WTC11 (cell line): ENCODE measurements around the gene CSF1. TPM values are rescaled to one million over a fixed set of nuclear protein-coding genes. Genes with fewer than 3 reads are reported as not detected.

Experiments
- ATAC-seq: fragments of 200-7000 bp; cut with Tn5 transposase; 2 replicates; pipeline ENCODE4 v1.10.0; 2021; ENCODE audit warnings: mild to moderate bottlenecking, moderate library complexity
- CTCF ChIA-PET: fragments of 300-600 bp; sonication (Branson Sonifier 250); formaldehyde crosslinking; loops from one replicate; lab custom pipeline; 2021; ENCODE audit warnings: antibody characterized with exemption; lab: Charles Lee
- POLR2A ChIA-PET: fragments of 350-600 bp; sonication (Branson Sonifier 250); formaldehyde crosslinking; loops from one replicate; lab custom pipeline; 2021; ENCODE audit warnings: antibody characterized with exemption; lab: Charles Lee
- DNase-seq: peaks from one replicate; pipeline ENCODE4 v3.0.0; 2021; ENCODE audit warnings: low spot score
- H3K27ac Mint-ChIP-seq: 2 replicates; pipeline ENCODE4 v1.8.0; 2021; ENCODE audit warnings: mixed read lengths
- H3K27me3 Mint-ChIP-seq: 2 replicates; pipeline ENCODE4 v1.8.0; 2021; ENCODE audit warnings: low read depth, mild to moderate bottlenecking, moderate library complexity, mixed read lengths
- H3K36me3 Mint-ChIP-seq: 2 replicates; pipeline ENCODE4 v1.8.0; 2021; ENCODE audit warnings: mixed read lengths
- H3K4me1 Mint-ChIP-seq: 2 replicates; pipeline ENCODE4 v1.8.0; 2022; ENCODE audit warnings: mixed read lengths
- H3K4me3 Mint-ChIP-seq: 2 replicates; pipeline ENCODE4 v1.8.0; 2021; ENCODE audit warnings: mild to moderate bottlenecking, moderate library complexity, mixed read lengths
- H3K9me3 Mint-ChIP-seq: 2 replicates; pipeline ENCODE4 v1.8.0; 2021; ENCODE audit warnings: mixed read lengths
- ARID4B ChIP-seq: sonication (generic); formaldehyde crosslinking; IDR thresholded peaks from 2 replicates; pipeline ENCODE4 v1.8.0; 2023; ENCODE audit warnings: missing genetic modification reagents, mild to moderate bottlenecking, borderline replicate concordance
- GABPB1 ChIP-seq: sonication (generic); formaldehyde crosslinking; IDR thresholded peaks from 2 replicates; pipeline ENCODE4 v1.8.1; 2023; ENCODE audit warnings: mild to moderate bottlenecking, missing genetic modification reagents
- HMGA2 ChIP-seq: fragments of 250-450 bp; sonication (Bioruptor Pico); IDR thresholded peaks from 2 replicates; pipeline ENCODE4 v1.4.0; 2021; ENCODE audit warnings: mild to moderate bottlenecking, moderate library complexity
- JUN ChIP-seq: sonication (generic); formaldehyde crosslinking; IDR thresholded peaks from 2 replicates; pipeline ENCODE4 v1.8.0; 2023; ENCODE audit warnings: mild to moderate bottlenecking, missing genetic modification reagents
- ZNF416 ChIP-seq: fragments of 250-450 bp; sonication (Bioruptor Pico); IDR thresholded peaks from 2 replicates; pipeline ENCODE4 v1.9.0; 2021; ENCODE audit warnings: mild to moderate bottlenecking, inconsistent platforms
- total RNA-seq: library from RNA; stranded (reverse); gene quantifications from 3 replicates; pipeline ENCODE4 v1.2.3, GENCODE V29; 2021
- TF ChIP-seq, protein P1 (sequence below): sonication (generic); formaldehyde crosslinking; IDR thresholded peaks from 2 replicates; pipeline ENCODE4 v1.8.0; 2022; ENCODE audit warnings: missing genetic modification reagents
- TF ChIP-seq, protein P2 (sequence below): fragments of 200-600 bp; IDR thresholded peaks from 2 replicates; pipeline ENCODE4 v1.8.0; 2022; ENCODE audit warnings: antibody characterized with exemption
- TF ChIP-seq, protein P3 (sequence below): sonication (generic); formaldehyde crosslinking; IDR thresholded peaks from 2 replicates; pipeline ENCODE4 v1.8.1; 2023; ENCODE audit warnings: mild to moderate bottlenecking, missing genetic modification reagents, moderate library complexity
- TF ChIP-seq, protein P4 (sequence below): fragments of 250-450 bp; sonication (Bioruptor Pico); IDR thresholded peaks from 2 replicates; pipeline ENCODE4 v1.9.0; 2021; ENCODE audit warnings: mild to moderate bottlenecking

CSF1 gene
- total RNA-seq, 1 experiment from 2014 or later, result 3.0 TPM

DNA sequence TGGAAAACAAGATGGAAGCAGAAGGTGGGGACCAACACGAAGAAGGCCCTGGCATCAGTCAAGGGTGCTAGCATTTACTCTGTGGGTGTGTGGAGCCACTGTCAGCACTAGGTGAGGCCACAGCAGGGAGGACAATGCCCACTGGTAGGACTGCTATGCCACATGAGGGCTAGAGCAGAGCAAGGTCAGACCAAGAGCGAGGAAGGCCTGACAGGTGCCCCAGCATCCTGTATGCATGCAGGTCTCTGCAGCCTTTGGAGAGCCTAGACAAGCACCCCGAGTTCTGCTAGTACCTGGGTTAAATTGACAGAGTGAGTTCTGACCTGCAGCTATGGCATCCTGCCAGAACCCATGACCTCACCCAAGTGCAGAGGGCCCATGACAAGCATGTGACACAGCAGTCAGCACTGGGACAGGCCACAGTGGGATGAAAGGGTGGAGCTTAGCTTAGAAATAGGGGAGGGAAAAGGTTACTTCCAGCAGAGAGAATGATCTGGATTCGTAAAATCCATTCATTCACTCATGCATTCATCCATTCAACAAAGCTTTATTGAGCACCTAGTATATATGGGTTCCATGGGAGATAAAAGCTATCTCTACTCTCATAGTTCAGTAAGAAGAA is 9.0 kb upstream of the CSF1 start (continued):
- TF ChIP-seq, protein P1, sequence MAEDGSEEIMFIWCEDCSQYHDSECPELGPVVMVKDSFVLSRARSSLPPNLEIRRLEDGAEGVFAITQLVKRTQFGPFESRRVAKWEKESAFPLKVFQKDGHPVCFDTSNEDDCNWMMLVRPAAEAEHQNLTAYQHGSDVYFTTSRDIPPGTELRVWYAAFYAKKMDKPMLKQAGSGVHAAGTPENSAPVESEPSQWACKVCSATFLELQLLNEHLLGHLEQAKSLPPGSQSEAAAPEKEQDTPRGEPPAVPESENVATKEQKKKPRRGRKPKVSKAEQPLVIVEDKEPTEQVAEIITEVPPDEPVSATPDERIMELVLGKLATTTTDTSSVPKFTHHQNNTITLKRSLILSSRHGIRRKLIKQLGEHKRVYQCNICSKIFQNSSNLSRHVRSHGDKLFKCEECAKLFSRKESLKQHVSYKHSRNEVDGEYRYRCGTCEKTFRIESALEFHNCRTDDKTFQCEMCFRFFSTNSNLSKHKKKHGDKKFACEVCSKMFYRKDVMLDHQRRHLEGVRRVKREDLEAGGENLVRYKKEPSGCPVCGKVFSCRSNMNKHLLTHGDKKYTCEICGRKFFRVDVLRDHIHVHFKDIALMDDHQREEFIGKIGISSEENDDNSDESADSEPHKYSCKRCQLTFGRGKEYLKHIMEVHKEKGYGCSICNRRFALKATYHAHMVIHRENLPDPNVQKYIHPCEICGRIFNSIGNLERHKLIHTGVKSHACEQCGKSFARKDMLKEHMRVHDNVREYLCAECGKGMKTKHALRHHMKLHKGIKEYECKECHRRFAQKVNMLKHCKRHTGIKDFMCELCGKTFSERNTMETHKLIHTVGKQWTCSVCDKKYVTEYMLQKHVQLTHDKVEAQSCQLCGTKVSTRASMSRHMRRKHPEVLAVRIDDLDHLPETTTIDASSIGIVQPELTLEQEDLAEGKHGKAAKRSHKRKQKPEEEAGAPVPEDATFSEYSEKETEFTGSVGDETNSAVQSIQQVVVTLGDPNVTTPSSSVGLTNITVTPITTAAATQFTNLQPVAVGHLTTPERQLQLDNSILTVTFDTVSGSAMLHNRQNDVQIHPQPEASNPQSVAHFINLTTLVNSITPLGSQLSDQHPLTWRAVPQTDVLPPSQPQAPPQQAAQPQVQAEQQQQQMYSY, result no peak
- no peak for TF ChIP-seq ARID4B (CRISPR knock-in tag)
- TF ChIP-seq ZNF416 (CRISPR knock-in tag), result no peak
- TF ChIP-seq, protein P2, sequence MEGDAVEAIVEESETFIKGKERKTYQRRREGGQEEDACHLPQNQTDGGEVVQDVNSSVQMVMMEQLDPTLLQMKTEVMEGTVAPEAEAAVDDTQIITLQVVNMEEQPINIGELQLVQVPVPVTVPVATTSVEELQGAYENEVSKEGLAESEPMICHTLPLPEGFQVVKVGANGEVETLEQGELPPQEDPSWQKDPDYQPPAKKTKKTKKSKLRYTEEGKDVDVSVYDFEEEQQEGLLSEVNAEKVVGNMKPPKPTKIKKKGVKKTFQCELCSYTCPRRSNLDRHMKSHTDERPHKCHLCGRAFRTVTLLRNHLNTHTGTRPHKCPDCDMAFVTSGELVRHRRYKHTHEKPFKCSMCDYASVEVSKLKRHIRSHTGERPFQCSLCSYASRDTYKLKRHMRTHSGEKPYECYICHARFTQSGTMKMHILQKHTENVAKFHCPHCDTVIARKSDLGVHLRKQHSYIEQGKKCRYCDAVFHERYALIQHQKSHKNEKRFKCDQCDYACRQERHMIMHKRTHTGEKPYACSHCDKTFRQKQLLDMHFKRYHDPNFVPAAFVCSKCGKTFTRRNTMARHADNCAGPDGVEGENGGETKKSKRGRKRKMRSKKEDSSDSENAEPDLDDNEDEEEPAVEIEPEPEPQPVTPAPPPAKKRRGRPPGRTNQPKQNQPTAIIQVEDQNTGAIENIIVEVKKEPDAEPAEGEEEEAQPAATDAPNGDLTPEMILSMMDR, result no peak
- TF ChIP-seq, protein P3, sequence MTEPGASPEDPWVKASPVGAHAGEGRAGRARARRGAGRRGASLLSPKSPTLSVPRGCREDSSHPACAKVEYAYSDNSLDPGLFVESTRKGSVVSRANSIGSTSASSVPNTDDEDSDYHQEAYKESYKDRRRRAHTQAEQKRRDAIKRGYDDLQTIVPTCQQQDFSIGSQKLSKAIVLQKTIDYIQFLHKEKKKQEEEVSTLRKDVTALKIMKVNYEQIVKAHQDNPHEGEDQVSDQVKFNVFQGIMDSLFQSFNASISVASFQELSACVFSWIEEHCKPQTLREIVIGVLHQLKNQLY (CRISPR knock-in tag), result no peak
- TF ChIP-seq JUN, result no peak

- TF ChIP-seq HMGA2 (CRISPR knock-in tag), result no peak
- no peak for TF ChIP-seq GABPB1 (CRISPR knock-in tag)
- TF ChIP-seq, protein P4, sequence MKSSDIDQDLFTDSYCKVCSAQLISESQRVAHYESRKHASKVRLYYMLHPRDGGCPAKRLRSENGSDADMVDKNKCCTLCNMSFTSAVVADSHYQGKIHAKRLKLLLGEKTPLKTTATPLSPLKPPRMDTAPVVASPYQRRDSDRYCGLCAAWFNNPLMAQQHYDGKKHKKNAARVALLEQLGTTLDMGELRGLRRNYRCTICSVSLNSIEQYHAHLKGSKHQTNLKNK (CRISPR knock-in tag), result no peak
- TF ChIP-seq, all 79 proteins: peak for 0
- H3K27ac Mint-ChIP-seq, result no peak overlapping the region
- ATAC-seq (no peak), DNase-seq (no peak)
- POLR2A ChIA-PET, result no interaction called here
- no peaks in the 10 kb centered on the region; the same call in 1 of the 2 replicates for H3K27me3 Mint-ChIP-seq
- no peaks in the 10 kb centered on the region for H3K36me3 Mint-ChIP-seq
- no peaks in the 10 kb centered on the region for H3K9me3 Mint-ChIP-seq
- no peak overlapping the region for H3K4me3 Mint-ChIP-seq
- CTCF ChIA-PET, result interaction anchor here (1.7 to 3.4 kb wide), 2 partner anchors 82 to 112 kb away, joined by 3 to 10 read pairs; partner anchors contain the start of gene AHCYL1
- peaks cover 8% of the 10 kb centered on the region; the same call in 1 of the 2 replicates for H3K4me1 Mint-ChIP-seq
These were observed 8.3 kb upstream of the CSF1 start for GRCh38 chr1:109902204-109902985.
